Retina (tissue), 1 donor: ENCODE data around the gene TEKT3.
A peak's percentile ranks its signal among the peaks of the same experiment; 100 is the strongest.

Experiments used
- DNase-seq: peaks from one replicate; pipeline ENCODE4 v3.0.0-alpha.2; 2016

The TEKT3 gene

DNA sequence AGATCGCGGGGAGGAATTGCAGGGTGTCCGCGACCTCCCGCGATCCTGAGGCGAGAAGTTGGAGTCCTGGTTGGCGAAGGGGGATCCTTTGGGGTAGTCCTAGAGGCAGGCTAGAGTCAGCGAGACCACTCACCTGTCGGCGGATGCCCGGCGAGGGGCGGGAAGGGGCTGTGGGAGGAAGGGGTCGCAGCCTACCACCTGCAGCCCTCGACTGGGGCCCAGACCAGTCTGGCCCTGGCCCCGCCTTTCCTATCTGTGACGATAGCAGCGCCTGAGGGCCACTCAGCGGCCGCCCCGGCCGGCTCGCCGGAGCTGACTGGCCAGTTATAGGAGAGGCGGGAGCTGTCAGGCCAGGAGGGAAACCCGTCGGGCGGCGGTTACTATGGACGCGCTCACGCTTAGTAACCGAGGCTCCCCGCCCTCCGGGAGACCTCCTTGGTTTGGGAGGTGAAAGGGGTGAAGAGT lies at the start of gene TEKT3:
TSS of gene TEKT3 (minus strand) at position 213 of the 465 bp plus-strand sequence. CDS start 10,012 bp downstream, outside the sequence.
- DNase-seq: peak; percentile 92

DNA sequence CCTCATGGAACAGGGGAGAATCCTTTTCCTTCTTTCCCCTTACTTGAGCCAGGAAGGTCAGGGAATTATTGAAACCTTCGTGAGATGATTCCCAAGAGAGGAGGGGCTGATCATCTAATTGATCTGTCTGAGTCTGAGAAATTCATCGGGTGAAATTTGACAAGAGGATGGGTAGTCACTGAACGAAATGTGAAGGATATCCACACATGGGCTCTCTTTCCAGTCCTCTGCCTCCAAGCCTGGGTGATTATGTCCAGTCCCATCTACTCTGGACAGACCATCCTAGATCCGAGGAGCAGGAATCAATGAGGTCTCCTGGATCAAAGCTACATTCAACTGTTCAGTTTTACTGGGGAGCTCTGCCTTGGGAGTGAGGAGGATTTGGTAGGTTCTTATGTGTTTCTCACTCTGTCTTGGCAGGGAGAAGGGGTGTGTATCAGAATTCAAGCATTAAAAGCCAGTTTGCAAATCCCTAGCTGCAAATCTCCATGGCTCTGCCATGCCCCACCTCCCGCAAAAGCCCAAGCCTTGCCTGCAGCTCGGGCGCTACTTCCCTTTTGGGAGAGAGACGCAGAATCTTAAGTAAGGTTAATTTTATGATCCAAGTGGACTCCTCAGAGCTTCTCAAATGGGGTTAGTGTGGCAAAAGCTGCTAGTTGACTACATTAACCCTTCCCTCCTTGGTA lies 47.1 kb upstream of the TEKT3 start:
- no peak for DNase-seq

DNA sequence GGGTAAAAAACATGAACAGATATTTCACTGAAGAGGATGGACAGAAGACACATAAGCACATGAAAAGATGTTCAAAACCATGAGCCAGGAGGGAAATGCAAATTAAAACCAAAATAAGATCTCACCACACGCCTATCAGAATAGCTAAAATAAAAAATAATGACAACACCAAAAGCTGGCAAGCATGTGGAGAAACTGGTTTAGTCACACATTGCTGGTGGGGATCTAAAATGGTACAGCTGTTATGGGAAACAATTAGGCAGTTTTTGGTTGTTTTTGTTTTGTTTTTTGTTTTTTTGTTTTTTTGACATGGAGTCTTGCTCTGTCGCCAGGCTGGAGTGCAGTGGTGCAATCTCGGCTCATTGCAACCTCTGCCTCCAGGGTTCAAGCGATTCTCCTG lies 44.7 kb upstream of the TEKT3 start:
- no peak for DNase-seq

DNA sequence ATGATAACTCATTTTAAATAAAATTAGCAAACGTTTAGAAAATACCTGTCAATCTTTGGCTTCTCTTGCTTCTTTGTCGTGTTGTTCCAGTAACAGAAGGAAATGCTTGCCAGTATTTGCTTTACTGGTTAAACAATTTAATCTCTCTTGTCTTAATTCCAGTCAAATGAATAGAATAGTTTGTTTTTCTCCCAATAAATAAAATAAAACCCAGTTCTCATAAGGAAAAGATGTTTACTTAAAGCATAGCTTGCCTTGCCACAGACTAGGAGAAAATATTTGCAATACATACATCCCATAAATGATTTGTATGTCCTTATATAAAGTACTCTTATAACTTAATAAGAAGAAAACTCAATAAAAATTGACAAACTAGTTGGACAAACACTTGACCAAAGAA lies 43.9 kb upstream of the TEKT3 start:
- DNase-seq: no peak

DNA sequence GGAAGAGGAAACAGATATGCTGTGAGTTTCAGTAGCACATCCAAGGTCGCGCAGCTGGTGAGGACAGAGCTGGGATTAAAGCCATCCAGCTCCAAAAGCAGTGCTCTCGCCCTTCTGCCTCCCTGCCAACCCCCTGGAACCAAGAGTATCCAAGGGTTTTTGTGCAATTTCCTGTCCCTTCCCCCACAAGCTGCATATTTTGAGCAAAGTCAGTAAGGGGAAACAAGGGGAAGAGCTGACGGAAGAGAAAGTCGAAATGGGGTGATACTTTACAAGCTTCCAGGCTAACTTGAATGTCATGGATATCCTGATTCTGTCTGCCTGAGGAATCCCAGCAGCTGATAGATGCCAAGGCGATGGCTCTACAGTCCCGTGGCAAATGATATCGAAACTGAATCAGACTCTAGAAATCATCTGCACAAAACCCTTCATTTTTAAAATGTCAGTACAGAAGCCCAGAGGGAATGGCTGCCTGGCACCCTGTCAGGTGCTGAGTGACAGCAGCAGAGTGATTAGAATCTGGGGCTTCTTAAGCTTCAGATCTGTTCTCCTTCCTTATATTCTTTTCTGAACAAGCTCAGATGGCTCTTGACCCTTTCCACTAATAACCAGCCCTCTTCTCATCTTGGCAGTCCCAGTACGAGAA lies 42.9 kb upstream of the TEKT3 start:
- DNase-seq: no peak

DNA sequence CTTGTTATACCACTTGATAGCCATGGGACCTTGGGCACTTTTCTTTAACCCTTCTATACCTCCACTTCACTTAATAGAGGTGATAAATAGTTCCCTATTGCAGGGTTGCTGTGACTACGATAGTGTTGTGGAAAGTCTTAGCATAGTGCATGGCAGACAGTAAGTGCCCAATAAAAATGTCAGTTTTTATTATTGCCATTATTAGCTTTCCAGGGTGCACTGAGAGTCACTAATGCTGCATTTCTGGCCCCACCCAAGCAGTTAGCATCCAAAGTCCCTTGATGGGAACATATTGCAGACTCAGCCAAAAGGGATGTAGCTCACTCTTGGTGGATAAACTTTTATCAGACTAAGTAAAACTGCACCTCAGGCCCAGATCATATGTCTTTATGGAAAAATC lies 41.5 kb upstream of the TEKT3 start:
- no peak for DNase-seq

DNA sequence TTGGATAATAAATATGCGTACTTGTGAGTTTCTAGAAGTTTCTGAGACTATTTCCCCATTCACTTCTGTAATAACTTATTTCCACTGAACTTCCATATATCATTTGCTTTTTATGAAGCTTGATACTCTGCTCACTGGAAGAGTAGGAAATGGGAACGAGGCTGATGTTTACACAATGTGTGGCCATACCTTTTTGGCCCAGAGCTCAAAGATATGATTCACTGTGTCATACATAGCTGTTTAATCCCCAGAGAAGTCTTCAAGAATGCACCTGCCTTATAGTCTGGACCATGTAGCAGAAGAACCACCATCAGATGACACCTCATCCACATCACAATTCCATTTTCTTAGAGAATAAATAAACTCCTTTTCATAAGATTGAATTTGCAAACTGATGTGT lies 40.3 kb upstream of the TEKT3 start:
- no peak for DNase-seq

DNA sequence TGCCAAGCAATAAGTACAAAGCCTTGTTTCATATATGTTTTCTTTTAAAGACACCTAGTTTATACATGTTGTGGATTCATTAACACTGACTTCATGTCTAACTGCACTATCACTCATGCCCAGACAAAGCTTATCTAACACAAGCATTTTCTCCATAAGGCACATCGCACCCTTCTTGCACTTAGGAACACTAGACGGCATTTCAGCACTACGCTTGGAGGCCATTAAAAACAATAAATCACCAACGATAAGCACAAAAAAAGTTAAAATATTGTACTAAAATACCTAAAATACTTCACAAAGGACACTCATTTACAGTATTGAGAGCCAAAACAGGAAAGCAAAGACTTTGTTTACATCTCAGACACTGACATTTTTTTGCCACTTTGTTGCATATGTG lies 39.0 kb upstream of the TEKT3 start:
- no peak for DNase-seq

DNA sequence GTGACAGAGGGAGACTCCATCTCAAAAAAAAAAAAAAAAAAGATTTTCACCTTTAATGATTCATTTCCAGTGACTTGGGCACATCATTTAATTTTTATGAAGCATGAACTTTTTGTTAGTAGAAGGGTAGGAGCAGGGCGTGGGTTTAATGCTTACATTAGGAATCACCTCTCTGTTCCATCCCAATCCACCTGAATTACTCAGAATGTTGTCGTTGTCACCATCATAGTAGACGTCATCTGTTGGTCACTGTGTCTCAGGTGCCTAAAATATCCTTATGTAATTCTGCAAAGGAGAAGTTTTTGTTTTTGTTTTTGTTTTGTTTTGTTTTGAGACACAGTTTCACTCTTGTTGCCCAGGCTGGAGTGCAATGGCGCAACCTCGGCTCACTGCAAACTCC lies 38.3 kb upstream of the TEKT3 start:
- no peak for DNase-seq

DNA sequence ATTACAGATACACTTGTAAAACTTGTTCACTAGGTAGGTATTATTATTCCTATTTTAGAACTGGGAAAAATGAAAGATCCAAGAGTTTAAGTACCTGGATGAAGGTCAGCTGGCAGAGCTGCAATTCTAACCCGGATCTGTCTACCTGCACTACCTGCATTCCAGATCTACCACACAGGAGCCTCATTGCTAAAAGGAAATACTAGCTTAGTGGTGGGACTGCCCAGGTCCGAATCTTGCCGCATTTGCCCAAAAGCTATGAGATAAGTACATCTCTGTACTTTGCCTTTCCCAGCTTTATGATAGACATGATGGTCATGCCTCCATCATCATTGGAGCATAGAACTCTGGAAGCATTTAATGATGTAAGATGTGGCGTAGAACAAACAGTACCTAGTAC lies 36.8 kb upstream of the TEKT3 start:
- no peak for DNase-seq

DNA sequence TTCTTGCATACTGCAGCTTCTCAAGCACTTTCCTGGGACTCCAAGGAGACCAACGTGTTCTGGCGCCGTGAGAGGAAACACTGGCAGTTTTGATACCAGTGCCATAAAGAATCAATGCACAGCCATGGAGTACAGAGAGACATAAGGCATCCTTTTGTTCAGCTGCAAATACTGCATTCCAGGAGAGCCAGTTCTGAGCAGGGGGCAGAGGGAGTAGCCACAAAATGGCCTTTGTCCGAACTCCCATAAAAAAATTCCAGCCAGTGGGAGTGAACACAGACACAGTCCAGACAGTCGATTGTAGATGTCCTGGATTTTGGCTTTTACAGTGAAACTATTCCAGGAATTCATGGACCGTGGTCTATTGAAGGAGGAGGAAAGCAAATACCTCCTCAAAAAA lies 36.2 kb upstream of the TEKT3 start:
- DNase-seq: peak; percentile 49

DNA sequence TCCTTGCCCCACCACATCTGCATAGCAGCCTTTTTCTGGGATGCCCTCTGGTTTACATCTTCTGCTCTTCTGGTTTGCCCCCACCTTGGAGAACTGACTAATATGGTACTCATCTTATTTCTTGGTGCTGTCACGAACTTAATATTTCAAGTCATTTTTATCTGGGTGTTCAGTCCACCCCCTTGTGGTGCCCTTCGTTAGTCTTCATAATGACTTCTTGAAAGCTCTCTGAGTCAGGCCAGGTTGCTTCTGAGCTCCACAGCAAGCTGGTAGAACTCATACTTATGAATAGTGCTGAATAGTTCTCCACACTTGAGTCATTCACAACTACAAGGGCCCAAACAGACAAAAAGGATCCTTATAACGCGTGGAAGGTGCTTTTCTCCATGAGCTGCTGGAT lies 35.8 kb upstream of the TEKT3 start:
- DNase-seq: no peak

DNA sequence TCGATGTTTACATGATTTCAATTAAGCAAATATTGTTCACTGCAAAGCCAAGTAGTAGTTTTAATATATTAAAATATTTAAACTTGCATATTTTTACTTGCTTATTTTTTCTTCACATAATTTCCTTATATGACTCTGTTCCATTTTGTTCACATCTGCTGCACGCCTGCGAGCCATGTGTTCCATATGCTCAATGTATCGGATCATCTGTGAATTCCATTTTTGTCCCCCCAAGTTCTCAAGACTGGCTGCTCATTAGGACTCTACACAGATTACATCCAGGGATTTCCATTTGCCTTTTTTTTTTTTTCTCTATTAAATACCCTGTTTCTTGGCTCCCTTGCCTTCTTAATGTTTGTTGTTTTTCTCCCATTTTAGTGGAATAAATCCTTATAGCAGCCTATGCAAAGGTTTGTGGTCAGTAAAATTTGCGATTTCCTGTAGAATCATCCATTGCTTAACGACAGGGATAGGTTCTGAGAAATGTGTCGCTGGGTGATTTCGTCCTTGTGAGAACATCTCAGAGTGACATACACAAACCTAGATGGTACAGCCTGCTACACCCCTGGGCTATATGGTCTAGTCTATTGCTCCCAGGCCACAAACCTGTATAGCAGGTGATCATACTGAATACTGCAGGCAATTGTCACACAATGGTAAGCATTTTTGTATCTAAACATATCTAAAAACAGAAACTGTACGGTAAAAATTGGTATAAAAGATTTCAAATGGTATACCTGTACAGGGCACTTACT lies 30.2 kb upstream of the TEKT3 start:
- no peak for DNase-seq

DNA sequence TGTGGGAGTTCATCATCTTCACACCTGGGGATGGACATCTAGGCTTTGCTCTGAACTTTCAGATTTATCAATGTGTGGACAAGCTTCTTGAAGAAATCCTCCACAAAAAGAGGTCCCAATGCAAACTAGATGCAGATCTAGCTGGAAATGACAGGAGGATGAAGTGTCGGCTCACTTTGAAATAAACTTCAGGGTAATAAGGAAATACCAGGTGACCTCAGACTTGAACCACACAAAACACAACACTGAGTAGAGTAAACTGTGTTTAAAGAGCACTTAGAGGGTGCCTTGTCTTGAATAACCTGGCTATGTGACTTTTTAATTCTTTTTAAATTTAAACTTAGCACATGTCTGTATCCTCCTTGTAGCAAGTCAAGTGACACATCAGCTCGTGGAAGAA lies 27.2 kb upstream of the TEKT3 start:
- no peak for DNase-seq

DNA sequence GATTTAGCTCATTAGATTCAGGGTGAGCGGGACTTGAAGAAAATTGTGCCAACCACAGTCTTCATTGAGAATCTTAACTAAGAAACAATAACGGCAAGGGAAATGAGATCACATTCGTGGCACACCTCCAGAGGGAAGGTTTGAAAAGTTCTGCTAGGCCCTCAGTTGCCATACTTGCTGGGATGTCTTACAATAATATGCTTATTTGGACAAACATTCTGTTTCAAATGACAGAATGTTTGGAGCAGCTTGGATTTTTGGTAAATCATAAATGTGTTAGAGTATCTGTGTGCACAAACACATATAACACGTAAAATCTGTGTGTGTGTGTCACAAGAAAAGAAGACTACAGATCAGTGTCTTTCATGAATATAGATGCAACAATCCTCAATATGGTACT lies 24.6 kb upstream of the TEKT3 start:
- DNase-seq: no peak

DNA sequence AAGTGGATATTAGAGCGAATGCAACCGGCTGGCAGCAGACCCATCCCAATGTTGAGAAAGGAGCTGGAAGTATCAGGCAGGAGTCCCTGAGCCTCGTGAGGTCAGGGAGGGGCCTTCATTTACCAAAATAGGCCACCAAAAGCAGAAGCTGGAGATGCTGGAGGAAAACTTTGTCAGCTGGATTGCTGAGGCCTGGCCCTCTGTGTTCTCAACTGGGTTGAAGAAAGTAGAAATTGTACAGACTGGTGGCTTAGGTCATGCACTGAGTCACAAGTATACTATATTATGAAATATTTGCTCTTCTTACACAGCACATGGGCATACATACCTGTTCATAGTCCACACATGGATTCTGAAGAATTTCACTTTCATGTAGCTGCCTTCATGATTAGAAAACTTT lies 23.2 kb upstream of the TEKT3 start:
- no peak for DNase-seq

DNA sequence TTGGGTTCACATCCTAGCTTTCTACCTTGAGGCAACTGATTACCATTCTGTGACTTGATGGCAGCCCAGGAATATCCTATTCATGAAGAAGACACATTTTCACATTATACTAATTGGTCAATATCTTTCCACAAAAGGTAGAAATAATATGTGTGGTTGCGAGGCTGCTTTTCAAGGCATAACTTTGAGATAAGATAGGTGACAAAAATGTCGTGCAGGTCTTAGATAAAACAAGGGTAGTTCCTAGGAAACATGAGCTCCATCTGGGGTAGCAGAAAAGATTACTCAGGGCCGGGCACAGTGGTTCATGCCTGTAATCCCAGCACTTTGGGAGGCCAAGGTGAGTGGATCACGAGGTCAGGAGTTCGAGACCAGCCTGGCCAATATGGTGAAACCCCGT lies 22.3 kb upstream of the TEKT3 start:
- no peak for DNase-seq

DNA sequence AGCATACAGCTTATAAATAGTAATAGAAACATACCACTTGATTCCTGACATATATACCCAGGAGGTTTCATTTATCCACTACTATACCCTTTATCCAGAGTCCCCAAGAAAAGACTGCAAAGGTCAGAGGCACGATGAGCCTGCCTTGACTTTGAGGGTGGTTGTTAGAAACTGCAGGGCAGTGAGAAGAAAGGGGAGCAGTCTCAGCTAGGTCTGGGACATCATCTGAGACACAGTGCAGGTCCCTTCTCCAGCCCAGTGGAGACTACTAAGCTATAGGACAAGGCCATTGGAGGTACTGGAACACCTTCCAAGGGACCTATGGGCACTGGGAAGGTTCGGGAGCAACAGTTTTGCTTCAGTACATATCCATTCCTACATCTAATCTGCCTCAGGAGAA lies 20.2 kb upstream of the TEKT3 start:
- no peak for DNase-seq

DNA sequence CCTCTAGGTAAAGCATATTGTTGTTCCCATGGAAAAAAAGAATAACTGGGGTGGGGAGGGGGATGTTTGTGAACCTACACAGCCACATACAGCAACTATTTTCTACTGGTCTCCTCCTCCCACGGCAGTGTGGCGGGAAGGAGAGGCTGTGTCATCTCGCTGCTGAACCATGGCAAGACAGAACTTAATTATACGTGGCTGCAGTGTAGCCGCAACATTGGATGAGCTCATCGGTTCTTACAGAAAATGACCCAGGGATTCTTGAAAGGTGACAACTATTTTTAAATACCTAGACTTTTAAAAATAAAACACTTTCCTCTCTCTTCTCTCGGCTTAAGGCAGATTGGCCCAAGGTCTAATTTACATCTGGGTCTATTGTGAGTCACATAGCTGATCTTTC lies 19.8 kb upstream of the TEKT3 start:
- DNase-seq: no peak

DNA sequence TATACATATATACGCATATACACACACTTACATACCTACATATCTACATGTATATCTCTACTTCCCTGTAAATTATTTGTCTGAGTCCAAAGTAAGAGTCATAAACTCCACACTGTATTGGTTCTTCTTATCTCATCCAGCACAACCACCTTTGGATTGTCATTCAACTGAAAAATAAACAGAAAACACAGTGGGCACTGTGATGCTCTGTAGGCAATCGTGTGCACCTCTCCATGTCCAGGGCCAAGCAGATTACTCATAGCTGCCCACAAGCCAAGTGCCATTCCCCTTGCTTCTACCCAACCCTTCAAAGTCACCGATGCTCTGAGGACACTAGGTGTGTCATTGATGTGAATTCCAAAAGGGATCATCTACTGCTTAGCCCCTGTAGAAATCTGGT lies 12.9 kb upstream of the TEKT3 start:
- no peak for DNase-seq

DNA sequence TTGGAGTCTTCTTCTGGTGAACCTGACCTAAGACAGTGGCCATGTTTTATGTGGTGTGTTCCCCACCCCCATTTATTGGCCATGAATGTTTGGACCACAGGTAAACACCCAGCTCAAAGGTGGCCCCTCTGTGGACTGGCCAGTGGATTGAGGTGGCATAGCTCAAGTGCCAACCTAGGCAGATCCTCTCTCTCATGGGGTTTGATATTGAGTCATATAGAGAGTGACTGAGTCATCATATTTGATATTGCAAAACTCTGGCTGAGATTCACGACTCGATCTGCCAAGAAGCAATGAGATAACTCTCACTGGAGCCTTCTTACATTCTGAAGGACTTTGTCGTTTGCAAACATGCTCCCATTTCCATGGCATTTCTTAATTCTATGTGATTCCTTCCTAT lies 10.5 kb upstream of the TEKT3 start:
- DNase-seq: no peak

DNA sequence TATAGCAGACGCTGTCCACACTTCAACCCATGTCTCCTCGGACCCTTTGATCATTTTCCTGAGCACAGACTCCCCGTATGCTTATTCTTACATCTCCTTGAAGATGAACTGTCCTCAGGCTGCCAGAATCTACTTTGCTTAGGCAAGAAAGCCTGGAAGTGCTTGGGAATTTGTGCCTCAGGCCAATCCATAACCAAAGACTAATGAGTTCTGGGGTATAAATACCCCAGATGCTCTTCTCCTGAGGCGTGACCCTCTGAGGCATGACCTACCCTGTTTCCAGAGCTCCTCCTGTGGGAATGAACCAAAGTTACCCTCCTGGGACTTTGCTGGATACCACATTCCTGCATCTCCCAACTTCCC lies 10.1 kb upstream of the TEKT3 start:
- no peak for DNase-seq

DNA sequence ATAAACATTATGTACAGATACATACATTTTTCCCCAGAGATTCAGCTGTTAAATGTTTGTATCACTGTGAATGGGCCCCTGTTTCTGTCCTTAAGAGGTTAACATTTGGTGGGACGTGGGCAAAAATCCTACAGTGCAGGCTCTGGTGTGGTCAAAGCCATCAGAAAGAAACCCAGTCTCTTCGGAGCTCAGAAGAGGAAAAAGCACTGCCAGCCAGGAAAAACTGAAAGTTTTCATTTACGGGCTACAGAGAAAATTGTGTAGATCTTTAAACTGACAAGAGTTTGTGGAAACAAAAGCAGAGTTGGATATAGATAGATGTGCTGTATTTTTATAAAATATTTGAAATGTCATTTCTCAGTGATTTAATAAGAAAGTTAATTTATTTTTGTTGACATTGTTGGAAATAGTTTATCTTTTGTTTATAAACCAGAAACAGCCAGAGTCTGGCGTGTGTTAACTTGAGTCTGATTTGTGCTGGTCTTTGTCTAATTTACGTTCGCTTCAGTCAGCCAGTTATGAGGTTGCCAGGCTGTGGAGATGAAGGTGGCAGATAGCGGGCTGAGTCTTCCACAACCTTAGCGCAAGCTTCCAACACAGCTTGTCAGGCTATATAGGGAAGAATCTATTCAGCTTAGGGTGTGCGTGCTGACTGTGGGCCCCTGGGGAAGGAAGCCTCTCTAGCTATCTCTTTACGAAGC lies 9.5 kb upstream of the TEKT3 start:
- peak; percentile 12 for DNase-seq

DNA sequence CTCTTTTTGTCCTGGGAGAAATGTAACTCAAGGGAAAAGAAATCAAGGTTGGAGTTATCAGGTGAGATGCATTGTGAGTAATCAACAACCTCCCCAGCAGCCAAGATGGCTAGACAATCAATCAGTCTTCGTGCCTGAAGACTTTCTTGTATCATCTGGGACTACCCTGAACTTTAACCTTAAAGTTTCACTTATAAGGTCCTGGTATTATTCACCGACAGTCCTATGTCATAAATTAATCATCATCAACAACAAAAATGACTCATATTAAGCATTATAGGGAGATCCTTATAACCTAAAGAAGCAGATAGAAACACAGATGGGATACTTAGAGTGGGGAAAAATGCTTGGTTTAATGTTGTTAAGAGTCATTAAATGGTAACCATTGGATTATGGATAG lies 7.7 kb upstream of the TEKT3 start:
- no peak for DNase-seq
